ENCODE data around the gene TRIO.
A peak's percentile ranks its signal among the peaks of the same experiment; 100 is the strongest.

The TRIO gene

DNA sequence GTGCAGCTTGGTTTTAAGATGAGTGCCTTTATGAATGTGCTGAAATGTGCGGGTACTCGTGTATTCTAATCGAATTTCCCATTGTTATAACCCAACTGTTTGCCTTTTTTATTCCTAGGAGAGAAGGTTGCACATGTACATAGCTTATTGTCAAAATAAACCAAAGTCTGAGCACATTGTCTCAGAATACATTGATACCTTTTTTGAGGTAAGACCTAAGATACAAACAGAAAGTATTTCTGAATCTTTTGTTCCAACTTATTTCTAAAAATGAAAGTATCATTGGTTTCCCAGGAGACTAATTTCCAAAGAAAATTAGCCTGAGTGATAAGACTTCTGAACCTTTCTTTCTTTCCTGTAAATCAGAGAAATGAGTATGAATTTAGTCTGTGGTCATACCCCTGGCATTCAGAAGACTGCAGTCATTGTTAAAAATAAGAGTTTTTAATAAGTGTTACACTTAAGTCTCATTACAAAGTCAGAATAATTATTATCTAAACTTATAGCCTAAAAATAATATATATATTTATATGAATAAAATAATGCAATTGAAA, 336.1 kb downstream of the TRIO start:
- ATAC-seq (peak; percentile 52), DNase-seq (no peak)
- H3K9me3 Mint-ChIP-seq: no peaks in the 10 kb centered on the region
- H3K36me3 Mint-ChIP-seq (ENCODE audit: low read depth): peaks cover 11% of the 10 kb centered on the region
- no peaks in the 10 kb centered on the region for H3K27me3 Mint-ChIP-seq
- no peak overlapping the region for H3K4me3 Mint-ChIP-seq
- peak overlapping the region; percentile 3 for H3K27ac Mint-ChIP-seq
- H3K4me1 Mint-ChIP-seq: peaks cover 12% of the 10 kb centered on the region

DNA sequence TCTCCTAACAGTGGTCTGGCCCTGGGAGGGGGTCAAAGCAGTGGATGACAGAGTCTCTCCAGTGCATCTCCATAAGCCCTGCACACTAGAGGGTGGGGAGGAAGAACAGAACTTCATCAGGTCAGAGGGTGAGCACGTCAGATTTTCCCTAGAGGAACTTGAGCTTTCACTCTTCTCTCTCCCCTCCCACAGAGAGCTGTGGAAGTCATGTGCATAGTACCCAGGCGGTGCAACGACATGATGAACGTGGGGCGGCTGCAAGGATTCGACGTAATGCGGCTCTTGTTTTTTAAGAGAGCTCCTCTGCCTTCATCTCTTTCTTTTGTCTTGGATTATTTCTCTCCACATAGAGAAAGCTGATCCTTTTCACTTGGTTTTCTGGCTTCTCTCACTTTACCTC, 338.2 kb downstream of the TRIO start:
- H3K4me1 Mint-ChIP-seq: peaks cover 12% of the 10 kb centered on the region
- peaks cover 12% of the 10 kb centered on the region for H3K36me3 Mint-ChIP-seq (ENCODE audit: low read depth)
- ATAC-seq (no peak), DNase-seq (no peak)
- no peaks in the 10 kb centered on the region for H3K27me3 Mint-ChIP-seq
- no peak overlapping the region for H3K27ac Mint-ChIP-seq
- no peaks in the 10 kb centered on the region for H3K9me3 Mint-ChIP-seq
- no peak overlapping the region for H3K4me3 Mint-ChIP-seq

DNA sequence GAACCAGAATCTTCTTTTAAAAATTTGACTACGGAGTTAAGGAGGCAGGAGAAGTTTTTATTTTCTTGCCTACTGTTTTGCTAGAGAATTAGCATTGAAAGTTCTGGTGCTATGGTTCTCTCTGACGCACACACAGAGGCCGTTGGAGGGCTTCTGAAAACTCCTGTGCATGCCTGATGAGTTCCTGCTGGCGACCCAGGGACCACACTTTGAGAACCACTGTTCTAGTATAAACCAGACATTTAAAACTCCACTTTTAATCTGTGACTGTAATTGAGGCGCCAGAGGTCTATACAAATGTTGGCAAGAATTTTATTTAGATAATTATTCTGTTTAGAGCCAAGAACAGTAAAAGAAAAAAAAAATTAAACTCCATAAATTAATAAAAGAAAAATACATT, 338.9 kb downstream of the TRIO start:
- no peaks in the 10 kb centered on the region for H3K27me3 Mint-ChIP-seq
- DNase-seq (no peak), ATAC-seq (no peak)
- H3K4me3 Mint-ChIP-seq: no peak overlapping the region
- H3K9me3 Mint-ChIP-seq: no peaks in the 10 kb centered on the region
- peaks cover 10% of the 10 kb centered on the region for H3K36me3 Mint-ChIP-seq (ENCODE audit: low read depth)
- H3K4me1 Mint-ChIP-seq: peaks cover 12% of the 10 kb centered on the region
- H3K27ac Mint-ChIP-seq: no peak overlapping the region

DNA sequence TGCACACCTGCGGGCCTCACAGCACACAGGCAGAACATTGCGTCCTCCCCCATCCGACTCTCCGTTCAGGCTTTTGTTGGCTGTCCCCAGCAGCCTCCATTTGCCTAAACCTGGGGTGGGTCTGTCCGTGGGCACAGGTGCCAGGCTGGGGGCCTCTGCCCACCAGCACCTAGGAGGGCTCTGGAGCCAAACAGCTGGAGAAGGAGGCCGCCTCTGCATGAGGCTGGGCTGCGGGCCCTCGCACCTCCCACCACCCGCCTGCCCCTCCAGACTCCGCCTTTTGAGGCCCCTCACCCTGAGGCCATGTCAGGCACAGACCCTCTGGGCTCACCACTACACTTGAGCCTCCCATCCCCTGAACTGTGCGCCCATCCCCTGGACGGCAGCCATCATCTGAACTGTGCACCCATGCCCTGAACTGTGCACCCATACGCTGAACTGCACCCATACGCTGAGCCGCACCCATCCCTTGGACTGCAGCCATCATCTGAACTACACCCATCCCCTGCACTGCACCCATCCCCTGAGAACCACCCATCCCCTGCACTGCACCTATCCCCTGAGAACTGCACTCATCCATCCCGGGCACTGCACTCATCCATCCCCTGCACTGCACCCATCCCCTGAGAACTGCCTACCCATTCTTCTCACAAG, 340.5 kb downstream of the TRIO start:
- peak; percentile 15 for ATAC-seq
- no peak for DNase-seq
- no peaks in the 10 kb centered on the region for H3K9me3 Mint-ChIP-seq
- H3K27ac Mint-ChIP-seq: no peak overlapping the region
- no peaks in the 10 kb centered on the region for H3K27me3 Mint-ChIP-seq
- H3K36me3 Mint-ChIP-seq (ENCODE audit: low read depth): peaks cover 14% of the 10 kb centered on the region
- no peak overlapping the region for H3K4me3 Mint-ChIP-seq
- H3K4me1 Mint-ChIP-seq: peaks cover 10% of the 10 kb centered on the region

DNA sequence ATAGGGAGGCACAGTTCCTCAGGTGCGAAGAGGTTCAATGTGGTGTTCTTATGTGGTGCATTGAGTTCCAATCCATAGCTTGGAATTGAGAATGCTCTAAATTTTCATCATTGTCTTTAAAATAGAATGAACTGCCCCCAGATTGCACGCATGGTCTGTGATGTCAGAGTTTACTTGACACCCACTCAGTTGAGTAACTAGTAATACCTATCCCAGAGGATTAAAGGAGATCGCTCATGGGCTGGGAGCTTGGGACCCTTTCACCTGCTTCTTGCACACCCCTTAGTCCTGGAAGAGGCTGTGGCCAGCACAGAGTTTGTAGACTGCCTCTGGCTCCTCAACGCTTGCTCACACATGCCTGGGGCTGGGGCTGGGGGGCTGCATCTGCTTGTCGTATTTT, 343.3 kb downstream of the TRIO start:
- H3K27ac Mint-ChIP-seq: no peak overlapping the region
- H3K9me3 Mint-ChIP-seq: no peaks in the 10 kb centered on the region
- peaks cover 7% of the 10 kb centered on the region for H3K36me3 Mint-ChIP-seq (ENCODE audit: low read depth)
- DNase-seq: no peak
- no peak for ATAC-seq
- H3K4me3 Mint-ChIP-seq: no peak overlapping the region
- no peaks in the 10 kb centered on the region for H3K4me1 Mint-ChIP-seq
- H3K27me3 Mint-ChIP-seq: no peaks in the 10 kb centered on the region

GRCh38 chr5:14486996-14487896, 344.1 kb downstream of the TRIO start:
- DNase-seq (no peak), ATAC-seq (no peak)
- Mint-ChIP-seq H3K27ac (no peak overlapping the region), H3K36me3 (ENCODE audit: low read depth) (peaks cover 7% of the 10 kb centered on the region), H3K4me3 (no peak overlapping the region), H3K9me3 (no peaks in the 10 kb centered on the region), H3K27me3 (no peaks in the 10 kb centered on the region), H3K4me1 (no peaks in the 10 kb centered on the region)

DNA sequence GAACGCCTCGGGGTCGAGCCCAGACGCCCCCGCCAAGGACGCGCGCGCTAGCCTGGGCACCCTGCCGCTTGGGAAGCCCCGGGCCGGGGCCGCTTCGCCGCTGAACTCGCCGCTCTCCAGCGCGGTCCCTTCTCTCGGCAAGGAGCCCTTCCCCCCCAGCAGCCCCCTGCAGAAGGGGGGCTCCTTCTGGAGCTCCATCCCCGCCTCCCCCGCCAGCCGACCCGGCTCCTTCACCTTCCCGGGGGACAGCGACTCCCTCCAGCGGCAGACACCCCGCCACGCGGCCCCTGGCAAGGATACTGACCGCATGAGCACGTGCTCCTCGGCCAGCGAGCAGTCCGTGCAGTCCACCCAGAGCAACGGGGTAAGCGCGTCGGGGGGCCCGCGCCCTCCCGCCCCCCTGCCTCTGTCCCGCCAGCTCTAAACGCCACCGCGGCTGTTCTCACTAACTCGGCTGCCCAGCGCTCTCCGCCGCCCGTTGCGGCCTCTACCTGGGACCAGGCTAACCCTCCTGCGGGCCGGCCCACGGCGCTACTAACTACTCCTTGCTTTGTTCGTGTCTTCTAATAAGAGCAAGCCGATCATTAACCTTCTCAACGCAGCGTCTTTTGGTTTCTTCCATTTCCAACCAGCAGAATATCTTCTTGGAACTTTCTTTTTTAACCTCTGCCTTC, 344.9 kb downstream of the TRIO start:
- no peaks in the 10 kb centered on the region for H3K27me3 Mint-ChIP-seq
- H3K27ac Mint-ChIP-seq: no peak overlapping the region
- peaks cover 7% of the 10 kb centered on the region for H3K36me3 Mint-ChIP-seq (ENCODE audit: low read depth)
- H3K4me3 Mint-ChIP-seq: no peak overlapping the region
- no peaks in the 10 kb centered on the region for H3K9me3 Mint-ChIP-seq
- ATAC-seq (no peak), DNase-seq (no peak)
- H3K4me1 Mint-ChIP-seq: no peaks in the 10 kb centered on the region

GRCh38 chr5:14488709-14489108, 345.6 kb downstream of the TRIO start:
- no peaks in the 10 kb centered on the region for H3K4me1 Mint-ChIP-seq
- ATAC-seq: no peak
- no peak overlapping the region for H3K27ac Mint-ChIP-seq

DNA sequence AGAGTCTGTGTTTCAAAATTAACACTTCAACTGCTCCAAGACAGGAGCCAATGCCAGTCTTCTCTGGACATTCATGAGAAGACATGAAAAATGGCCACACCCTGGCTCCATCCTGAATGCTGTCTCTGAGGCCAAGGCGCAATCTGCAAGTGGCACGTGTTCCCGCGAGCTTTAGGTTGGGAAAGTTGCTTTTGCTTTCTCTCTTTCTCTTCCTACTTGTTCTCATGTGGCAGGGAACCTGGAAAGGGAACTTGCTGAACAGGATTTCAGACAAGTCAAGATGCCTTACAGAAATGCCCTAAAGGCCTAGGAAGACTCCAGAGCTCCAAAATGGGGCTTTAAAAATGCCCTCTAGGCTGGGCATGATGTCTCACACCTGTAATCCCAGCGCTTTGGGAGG, 346.5 kb downstream of the TRIO start:
- Mint-ChIP-seq H3K4me1 (no peaks in the 10 kb centered on the region), H3K4me3 (no peak overlapping the region), H3K27ac (no peak overlapping the region), H3K36me3 (ENCODE audit: low read depth) (peaks cover 7% of the 10 kb centered on the region), H3K27me3 (no peaks in the 10 kb centered on the region), H3K9me3 (no peaks in the 10 kb centered on the region)
- DNase-seq (no peak), ATAC-seq (no peak)

More at GRCh38 chr5:14488709-14489108, 345.6 kb downstream of the TRIO start:
- no peak overlapping the region for H3K4me3 Mint-ChIP-seq
- H3K9me3 Mint-ChIP-seq: no peaks in the 10 kb centered on the region
- no peak for DNase-seq
- no peaks in the 10 kb centered on the region for H3K27me3 Mint-ChIP-seq
- H3K36me3 Mint-ChIP-seq (ENCODE audit: low read depth): peaks cover 7% of the 10 kb centered on the region

- Mint-ChIP-seq H3K4me1 (no peaks in the 10 kb centered on the region), H3K4me3 (no peak overlapping the region), H3K27me3 (no peaks in the 10 kb centered on the region), H3K36me3 (ENCODE audit: low read depth) (peaks cover 4% of the 10 kb centered on the region), H3K27ac (no peak overlapping the region), H3K9me3 (no peaks in the 10 kb centered on the region)
- no peak for ATAC-seq
- DNase-seq: no peak
Measured at GRCh38 chr5:14490309-14490711, 347.2 kb downstream of the TRIO start.

DNA sequence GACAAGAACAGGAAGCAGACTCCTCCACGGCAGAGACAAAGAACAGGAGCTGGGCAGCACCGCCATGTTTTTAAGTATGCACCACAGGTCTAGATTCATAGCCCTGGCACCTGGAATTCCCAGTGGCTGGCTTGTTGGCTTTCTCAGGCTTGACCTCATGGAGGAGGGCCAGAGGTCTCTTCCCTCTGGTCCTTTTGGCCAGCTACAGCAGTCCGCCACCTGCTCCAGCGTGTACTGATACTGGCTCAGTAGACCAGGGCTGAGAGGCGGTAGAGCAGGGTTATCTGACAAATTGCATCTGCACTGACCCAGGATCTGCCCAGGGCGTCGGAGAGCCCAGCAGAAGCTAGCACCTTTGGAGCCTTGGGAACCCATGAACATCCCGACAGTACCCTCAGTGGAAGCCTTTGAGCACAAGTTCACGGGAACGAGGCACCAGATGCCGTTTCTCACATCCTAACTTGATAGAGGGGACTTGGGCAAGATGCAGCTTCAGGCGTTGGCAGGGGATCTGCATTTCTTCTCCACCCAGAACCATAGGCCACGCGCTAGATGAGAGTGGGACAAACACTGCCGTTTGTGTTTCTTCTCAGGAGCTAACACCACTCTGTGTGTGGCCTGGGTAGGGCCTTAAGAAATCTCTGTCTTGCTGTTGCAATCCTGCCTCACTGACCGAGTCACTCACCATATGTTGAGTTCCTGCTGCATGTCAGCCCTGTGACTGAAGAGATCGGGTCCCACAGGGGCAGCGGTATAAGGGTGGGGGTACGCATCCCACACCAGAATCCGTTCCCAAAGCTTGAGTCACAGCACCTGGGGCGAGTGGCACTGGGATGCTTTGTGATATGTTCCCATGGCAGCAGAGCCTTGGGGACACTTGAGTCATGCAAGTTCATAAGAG, 348.1 kb downstream of the TRIO start:
- H3K36me3 Mint-ChIP-seq (ENCODE audit: low read depth): peaks cover 4% of the 10 kb centered on the region
- no peaks in the 10 kb centered on the region for H3K27me3 Mint-ChIP-seq
- ATAC-seq (no peak), DNase-seq (no peak)
- H3K4me3 Mint-ChIP-seq: no peak overlapping the region
- H3K27ac Mint-ChIP-seq: no peak overlapping the region
- H3K9me3 Mint-ChIP-seq: no peaks in the 10 kb centered on the region
- no peaks in the 10 kb centered on the region for H3K4me1 Mint-ChIP-seq

DNA sequence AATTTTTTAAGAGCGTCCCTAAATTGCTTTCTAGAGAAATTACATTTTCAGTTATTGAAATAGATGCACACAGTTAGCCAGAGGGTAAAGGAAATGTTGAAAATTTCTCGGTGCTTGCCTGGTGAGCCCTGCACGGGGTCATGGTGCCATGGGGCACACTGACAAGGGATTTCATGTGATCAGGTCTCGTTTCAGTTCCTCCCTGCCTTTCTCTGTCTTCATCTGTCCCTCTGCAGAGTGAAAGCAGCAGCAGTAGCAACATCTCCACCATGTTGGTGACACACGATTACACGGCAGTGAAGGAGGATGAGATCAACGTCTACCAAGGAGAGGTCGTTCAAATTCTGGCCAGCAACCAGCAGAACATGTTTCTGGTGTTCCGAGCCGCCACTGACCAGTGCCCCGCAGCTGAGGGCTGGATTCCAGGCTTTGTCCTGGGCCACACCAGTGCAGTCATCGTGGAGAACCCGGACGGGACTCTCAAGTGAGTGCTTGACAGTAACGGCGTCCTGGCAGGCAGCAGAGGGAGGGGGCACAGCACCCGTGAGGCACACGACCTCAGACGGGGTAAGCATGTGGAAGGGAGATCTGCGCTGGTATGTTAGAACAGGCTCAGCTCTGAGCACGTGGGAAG, 349.3 kb downstream of the TRIO start:
- Mint-ChIP-seq H3K4me3 (no peak overlapping the region), H3K27ac (no peak overlapping the region), H3K36me3 (ENCODE audit: low read depth) (peaks cover 4% of the 10 kb centered on the region), H3K4me1 (no peaks in the 10 kb centered on the region), H3K27me3 (no peaks in the 10 kb centered on the region), H3K9me3 (no peaks in the 10 kb centered on the region)
- ATAC-seq: no peak
- DNase-seq: no peak

DNA sequence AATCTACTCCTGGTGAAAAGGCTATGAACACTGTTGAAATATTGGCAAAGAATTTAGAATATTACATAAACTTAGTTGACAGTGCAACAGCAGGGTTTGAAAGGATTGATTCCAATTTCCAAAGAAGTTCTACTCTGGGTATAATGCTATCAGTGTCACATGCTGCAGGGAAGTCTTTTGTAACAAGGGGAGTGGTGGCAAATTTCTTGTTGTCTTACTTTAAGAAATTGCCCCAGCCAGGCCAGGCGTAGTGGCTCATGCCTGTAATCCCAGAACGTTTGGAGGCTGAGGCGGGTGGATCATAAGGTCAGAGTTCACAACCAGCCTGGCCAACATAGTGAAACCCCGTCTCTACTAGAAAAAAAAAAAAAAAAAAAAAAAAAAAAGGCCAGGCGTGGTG, 352.2 kb downstream of the TRIO start:
- Mint-ChIP-seq H3K36me3 (ENCODE audit: low read depth) (no peaks in the 10 kb centered on the region), H3K9me3 (no peaks in the 10 kb centered on the region), H3K4me1 (no peaks in the 10 kb centered on the region), H3K4me3 (no peak overlapping the region), H3K27ac (no peak overlapping the region), H3K27me3 (no peaks in the 10 kb centered on the region)
- ATAC-seq: no peak
- DNase-seq: no peak
